Adrenal gland (tissue), 12 donors: ENCODE results near the gene KIF5A. TPM values are rescaled to one million over a fixed set of nuclear protein-coding genes. Genes with fewer than 3 reads are reported as not detected.

Experiments used
- DNase-seq, 7 donors: peaks; one replicate each; pipeline ENCODE4 v3.0.0-alpha.2; 2019 to 2020
- H3K27ac ChIP-seq, 5 donors: fragments of 200-600 bp; sonication (generic) in 4 of 5; 1 replicate in 3 of 5; 2 replicates in 2 of 5; pipeline versions ENCODE4 v1.5.1 to v1.8.0; 2016 to 2020; ENCODE audit warnings: mild to moderate bottlenecking in 1 of 5
- H3K27me3 ChIP-seq: fragments of 200-600 bp; 2 replicates; pipeline ENCODE4 v1.8.0; 2021
- H3K36me3 ChIP-seq, 2 donors: fragments of 200-600 bp; replicated peaks in 1 of 2; 1 replicate in 1 of 2; 2 replicates in 1 of 2; pipeline versions ENCODE4 v1.5.1 to v1.8.0; 2018 to 2022
- H3K4me1 ChIP-seq, 2 donors: fragments of 200-600 bp; replicated peaks in 1 of 2; 1 replicate in 1 of 2; 2 replicates in 1 of 2; pipeline versions ENCODE4 v1.5.1 to v1.8.0; 2018 to 2021
- H3K4me3 ChIP-seq, 4 donors: fragments of 200-600 bp; sonication (generic) in 3 of 4; one replicate each; pipeline ENCODE4 v1.5.1; 2016 to 2018
- H3K9me3 ChIP-seq, 3 donors: fragments of 200-600 bp; sonication (generic) in 1 of 3; replicated peaks in 1 of 3; 1 replicate in 2 of 3; 2 replicates in 1 of 3; pipeline versions ENCODE4 v1.5.1 to v1.8.0; 2016 to 2021
- CTCF ChIP-seq, 6 experiments: fragments of 450-650 bp in 4 of 6; fragments of 200-600 bp in 2 of 6; sonication (generic) in 1 of 6; IDR thresholded peaks; 1 replicate in 5 of 6; 2 replicates in 1 of 6; pipeline versions ENCODE4 v1.5.1 to v1.8.0; 2016 to 2021; ENCODE audit warnings: antibody characterized with exemption in 6 of 6, mild to moderate bottlenecking in 2 of 6, moderate library complexity in 1 of 6
- POLR2A ChIP-seq, 2 donors: fragments of 450-650 bp; IDR thresholded peaks; one replicate each; pipeline ENCODE4 v1.6.1; 2017; ENCODE audit warnings: antibody characterized with exemption in 2 of 2, mild to moderate bottlenecking in 2 of 2, moderate library complexity in 1 of 2
- WGBS, 4 donors: extraction: QIAGEN DNeasy Blood & Tissue Kit in 2 of 4; methylation state at CpG; one replicate each; pipeline versions ENCODE4 v1.1.5 to v1.1.7; 2013 to 2017; 5-methylcytosine and 5-hydroxymethylcytosine counted together
- intact Hi-C, 2 donors: fragments of 100-400 bp; cut with DNase I; formaldehyde crosslinking; loops; one replicate each; pipeline versions ENCODE4 v1.14.1 to v1.15.0; 2022 to 2023
- polyA plus RNA-seq, 3 donors: library from polyadenylated mRNA; stranded (reverse); fragments of 200-250 nt in 2 of 3; fragments of 350-450 nt in 1 of 3; fragmentation: Illumina TruSeq in 1 of 3; extraction: RNeasy Lipid Tissue Mini Kit (QIAGEN cat#74804) in 1 of 3; gene quantifications; one replicate each; pipeline ENCODE4 v1.2.3, GENCODE V29; 2013 to 2014
- total RNA-seq, 9 donors: library from RNA; depleted of rRNA in 4 of 9; stranded (reverse); fragments of >200 nt in 4 of 9; fragments of 120-200 nt in 1 of 9; fragmentation: NEBNext Ultra II Directional in 1 of 9; extraction: Animal tissue kit (Norgen Biotek cat#: 25700) in 1 of 9; gene quantifications; one replicate each; pipeline versions ENCODE4 v1.1.0 to v1.2.4, GENCODE V29; 2013 to 2023
- donor health status: healthy with polysubstance abuse.
- donor health status: Bipolar disorder and iron deficiency.
- donor health status: DM: yes; HTN: yes; CAD: no.
- donor health status: DM: no; HTN: no; CAD: no.
- donor health status: DM: no; HTN: no; CAD: no.
- donor health status: DM: yes; HTN: yes; CAD: no.

KIF5A gene
- total and polyA plus RNA-seq, 12 donors = 0.32 to 7.6 (median 2.1) TPM; not detected in 1

GRCh38 chr12:57614178-57614947 is 64.5 kb downstream of the KIF5A start:
- intact Hi-C loops = no loop called here
- H3K27me3 ChIP-seq = peaks cover under 1% of the 10 kb centered on the region
- 63 to 76% (median 69%) methylated on average over 13 to 14 of the region's 14 CpGs for WGBS, 4 donors
- TF ChIP-seq CTCF (IDR thresholded peaks at IDR 0.05) (no peak), POLR2A (IDR thresholded peaks at IDR 0.05) (no peak)
- DNase-seq = no peak
- H3K4me3 ChIP-seq = no peak overlapping the region
- no peak overlapping the region for H3K27ac ChIP-seq
- H3K4me1 ChIP-seq = peaks cover 5 to 8% of the 10 kb centered on the region in 2 donors
- no peaks in the 10 kb centered on the region for H3K36me3 ChIP-seq
- H3K9me3 ChIP-seq = no peaks in the 10 kb centered on the region

GRCh38 chr12:57614948-57615500 is 65.2 kb downstream of the KIF5A start:
- Histone ChIP-seq H3K4me1 (peaks cover 5 to 8% of the 10 kb centered on the region in 2 donors), H3K4me3 (no peak overlapping the region)
- intact Hi-C loops = no loop called here

GRCh38 chr12:57615637-57616036 is 65.8 kb downstream of the KIF5A start:
- 76 to 96% (median 87%) methylated on average over 4 to 5 of the region's 5 CpGs for WGBS, 4 donors
- no peak overlapping the region for H3K27ac ChIP-seq
- H3K9me3 ChIP-seq = no peaks in the 10 kb centered on the region
- H3K27me3 ChIP-seq = peaks cover 13% of the 10 kb centered on the region
- no peaks in the 10 kb centered on the region for H3K36me3 ChIP-seq
- peaks cover 6 to 7% of the 10 kb centered on the region in 2 donors for H3K4me1 ChIP-seq
- no peak overlapping the region for H3K4me3 ChIP-seq
- intact Hi-C loops = no loop called here
- TF ChIP-seq POLR2A (IDR thresholded peaks at IDR 0.05) (no peak), CTCF (IDR thresholded peaks at IDR 0.05) (no peak)
- no peak for DNase-seq

More at GRCh38 chr12:57614948-57615500, 65.2 kb downstream of the KIF5A start:
- no peak overlapping the region for H3K27ac ChIP-seq
- H3K36me3 ChIP-seq = no peaks in the 10 kb centered on the region
- 82 to 85% (median 83%) methylated on average over 10 to 11 of the region's 11 CpGs for WGBS, 4 donors
- no peak for DNase-seq
- H3K9me3 ChIP-seq = no peaks in the 10 kb centered on the region
- peaks cover 7% of the 10 kb centered on the region for H3K27me3 ChIP-seq
- TF ChIP-seq POLR2A (IDR thresholded peaks at IDR 0.05) (no peak), CTCF (IDR thresholded peaks at IDR 0.05) (no peak)

- Histone ChIP-seq H3K27me3 (peaks cover 21% of the 10 kb centered on the region), H3K4me3 (no peak overlapping the region), H3K27ac (no peak overlapping the region), H3K4me1 (peaks cover 4 to 15% of the 10 kb centered on the region in 2 donors), H3K36me3 (no peaks in the 10 kb centered on the region), H3K9me3 (no peaks in the 10 kb centered on the region)
- DNase-seq = no peak
- intact Hi-C loops = no loop called here
- no peak for TF ChIP-seq POLR2A (IDR thresholded peaks at IDR 0.05)
- no peak for TF ChIP-seq CTCF (IDR thresholded peaks at IDR 0.05)
- 78 to 93% (median 84%) methylated on average over 3 of the region's 3 CpGs for WGBS, 4 donors
These were observed 66.7 kb downstream of the KIF5A start for GRCh38 chr12:57616383-57617101.
